A549 (cell line): ENCODE results near the gene SNAPIN. TPM values are rescaled to one million over a fixed set of nuclear protein-coding genes. Genes with fewer than 3 reads are reported as not detected.
A peak's percentile ranks its signal among the peaks of the same experiment; 100 is the strongest.

Experiments
- ATAC-seq, 2 experiments: fragments of 200-7000 bp in 1 of 2; fragments of >200 bp in 1 of 2; cut with Nextera tagmentation in 1 of 2; cut with Tn5 transposase in 1 of 2; 3 replicates each; pipeline versions ENCODE4 v1.8.0 to v1.9.1; 2018 to 2020; ENCODE audit warnings: mild to moderate bottlenecking in 1 of 2, moderate library complexity in 1 of 2
- CTCF ChIA-PET: fragments of 300-600 bp; sonication (Branson Sonifier 250); formaldehyde crosslinking; extraction: SDS; loops from one replicate; lab custom pipeline; 2021; ENCODE audit warnings: antibody characterized with exemption, inconsistent platforms; lab: Yijun Ruan, JAX
- POLR2A ChIA-PET: fragments of 350-600 bp; formaldehyde crosslinking; extraction: SDS; loops from one replicate; lab custom pipeline; 2021; ENCODE audit warnings: antibody characterized with exemption, inconsistent platforms; lab: Yijun Ruan, JAX
- DNase-seq, 2 experiments: peaks; one replicate each; pipeline versions ENCODE4 v3.0.0 to v3.0.0-alpha.2; 2011 to 2016; ENCODE audit warnings: low read depth in 1 of 2, low spot score in 1 of 2
- FAIRE-seq: peaks from 2 replicates; lab custom pipeline; 2011; peaks lifted over from hg19 to GRCh38; lab: Jason Lieb, UNC
- H3K27ac ChIP-seq, 2 experiments: fragments of >200 bp; sonication (Bioruptor Twin); formaldehyde crosslinking; 3 replicates each; pipeline ENCODE4 v1.5.1; 2016 to 2017
- H3K4me1 ChIP-seq: fragments of >200 bp; sonication (Bioruptor Twin); formaldehyde crosslinking; 3 replicates; pipeline ENCODE4 v1.6.1; 2016
- H3K4me2 ChIP-seq: fragments of >200 bp; sonication (Bioruptor Twin); formaldehyde crosslinking; 3 replicates; pipeline ENCODE4 v1.6.1; 2016
- H3K4me3 ChIP-seq: fragments of >200 bp; sonication (Bioruptor Twin); formaldehyde crosslinking; 3 replicates; pipeline ENCODE4 v1.5.1; 2016
- H3K9me3 ChIP-seq: fragments of >200 bp; sonication (Bioruptor Twin); formaldehyde crosslinking; 3 replicates; pipeline ENCODE4 v1.6.1; 2016
- ATOH8 ChIP-seq: fragments of 250-450 bp; sonication (Bioruptor Pico); IDR thresholded peaks from 2 replicates; pipeline ENCODE4 v1.5.0; 2020; ENCODE audit warnings: low read depth, mild to moderate bottlenecking, moderate library complexity
- CBX2 ChIP-seq: fragments of 200-600 bp; sonication (generic); IDR thresholded peaks from 2 replicates; pipeline ENCODE4 v1.6.1; 2016; ENCODE audit warnings: low read depth, mild to moderate bottlenecking, borderline replicate concordance
- CEBPB ChIP-seq, 2 experiments: fragments of >200 bp in 1 of 2; sonication (Bioruptor Twin) in 1 of 2; formaldehyde crosslinking in 1 of 2; IDR thresholded peaks; 2 replicates each; pipeline ENCODE4 v1.6.1; 2012 to 2016
- CHD2 ChIP-seq: fragments of 150-350 bp; IDR thresholded peaks from 2 replicates; pipeline ENCODE4 v1.6.1; 2014; ENCODE audit warnings: low read length; ENCODE audit not compliant: partially characterized antibody
- E2F6 ChIP-seq: IDR thresholded peaks from 2 replicates; pipeline ENCODE4 v1.6.1; 2012; ENCODE audit warnings: low read depth, borderline replicate concordance
- EP300 ChIP-seq, 2 experiments: fragments of >200 bp; sonication (Bioruptor Twin); formaldehyde crosslinking; IDR thresholded peaks; 2 replicates in 1 of 2; 3 replicates in 1 of 2; pipeline ENCODE4 v1.6.1; 2016 to 2017
- FOSB ChIP-seq: fragments of 250-450 bp; sonication (Bioruptor Pico); IDR thresholded peaks from 2 replicates; pipeline ENCODE4 v1.5.0; 2020; ENCODE audit warnings: mild to moderate bottlenecking, moderate library complexity
- HDAC2 ChIP-seq: fragments of 200-600 bp; sonication (generic); IDR thresholded peaks from 2 replicates; pipeline ENCODE4 v1.6.1; 2016
- HMGXB4 ChIP-seq: fragments of 250-450 bp; sonication (Bioruptor Pico); IDR thresholded peaks from 2 replicates; pipeline ENCODE4 v1.5.0; 2021; ENCODE audit warnings: mild to moderate bottlenecking, moderate library complexity, borderline replicate concordance
- HOXB13 ChIP-seq: fragments of 250-450 bp; sonication (Bioruptor Pico); IDR thresholded peaks from 2 replicates; pipeline ENCODE4 v1.5.0; 2020; ENCODE audit warnings: low read depth, mild to moderate bottlenecking, moderate library complexity
- HOXB5 ChIP-seq: fragments of 250-450 bp; sonication (Bioruptor Pico); IDR thresholded peaks from 2 replicates; pipeline ENCODE4 v1.5.0; 2020; ENCODE audit warnings: mild to moderate bottlenecking, moderate library complexity
- JUN ChIP-seq, 2 experiments: fragments of >200 bp; sonication (Bioruptor Twin); formaldehyde crosslinking; IDR thresholded peaks; 2 replicates in 1 of 2; 3 replicates in 1 of 2; pipeline ENCODE4 v1.6.1; 2016 to 2017
- KDM1A ChIP-seq: fragments of 200-600 bp; sonication (generic); IDR thresholded peaks from 2 replicates; pipeline ENCODE4 v1.6.1; 2016; ENCODE audit warnings: low read depth, mild to moderate bottlenecking
- NPAS2 ChIP-seq: fragments of 250-450 bp; sonication (Bioruptor Pico); IDR thresholded peaks from 2 replicates; pipeline ENCODE4 v1.8.0; 2022; ENCODE audit warnings: mild to moderate bottlenecking, moderate library complexity, borderline replicate concordance
- PBX3 ChIP-seq: IDR thresholded peaks from 2 replicates; pipeline ENCODE4 v1.6.1; 2012
- POLR2A ChIP-seq: IDR thresholded peaks from 2 replicates; pipeline ENCODE4 v1.6.1; 2012; ENCODE audit warnings: mild to moderate bottlenecking, low read length
- POLR2AphosphoS2 ChIP-seq: conservative IDR thresholded peaks from 2 replicates; pipeline ENCODE4 v1.6.1; 2012; ENCODE audit warnings: low read length, improper control_type of control experiment, inconsistent platforms
- RARB ChIP-seq: fragments of 250-450 bp; sonication (Bioruptor Pico); IDR thresholded peaks from 2 replicates; pipeline ENCODE4 v1.8.0; 2021; ENCODE audit warnings: mild to moderate bottlenecking, moderate library complexity
- SMC3 ChIP-seq: fragments of >200 bp; sonication (Bioruptor Twin); formaldehyde crosslinking; IDR thresholded peaks from 3 replicates; pipeline ENCODE4 v1.6.1; 2018; ENCODE audit warnings: inconsistent platforms
- SREBF2 ChIP-seq: fragments of 450-650 bp; IDR thresholded peaks from 2 replicates; pipeline ENCODE4 v1.6.1; 2014; ENCODE audit warnings: mild to moderate bottlenecking, moderate library complexity
- ZNF302 ChIP-seq: fragments of 250-450 bp; sonication (Bioruptor Pico); IDR thresholded peaks from 2 replicates; pipeline ENCODE4 v1.9.0; 2021; ENCODE audit warnings: inconsistent platforms, mild to moderate bottlenecking, moderate library complexity
- WGBS: methylation state at CpG from one replicate; pipeline ENCODE4 v1.1.6; 2017; ENCODE audit errors: missing lambda C conversion rate; 5-methylcytosine and 5-hydroxymethylcytosine counted together
- polyA plus RNA-seq, 4 experiments: library from polyadenylated mRNA; depleted of rRNA in 3 of 4; stranded (reverse); fragments of >200 nt; fragmentation: RNase III in 1 of 4; extraction: RNeasy Plus Mini Kit Qiagen cat#74134 plus additional on column Dnase treatment in 1 of 4; gene quantifications; 2 replicates in 3 of 4; 3 replicates in 1 of 4; pipeline ENCODE4 v1.2.3, GENCODE V29; 2011 to 2017

The SNAPIN gene
- polyA plus RNA-seq, 2 of the 4 experiments (the other 2 are of a cell fraction) = 52.6 to 71.4 TPM

GRCh38 chr1:153647346-153647714, 11.2 kb upstream of the SNAPIN start:
- FAIRE-seq = no peak
- WGBS = 72% methylated on average over 2 of the region's 2 CpGs

GRCh38 chr1:153648000-153648643, 10.4 kb upstream of the SNAPIN start:
- ATAC-seq (peak in 1 of 2 experiments; percentile 38; a peak in 3 of 6 replicates), DNase-seq (no peak)

More at GRCh38 chr1:153647346-153647714, 11.2 kb upstream of the SNAPIN start:
- H3K4me2 ChIP-seq = no peak overlapping the region
- no peaks in the 10 kb centered on the region for H3K9me3 ChIP-seq
- 0 out of 2 replicates have a peak, but pooled peaks have one; percentile 20 for TF ChIP-seq HOXB5 (CRISPR knock-in tag)
- TF ChIP-seq HMGXB4 = no peak
- no peak for TF ChIP-seq CBX2
- TF ChIP-seq JUN (IDR thresholded peaks at IDR 0.05) = 0 out of 5 replicates have a peak, but pooled peaks of 1 of the 2 experiments have one; percentile 27
- peak; percentile 9 for TF ChIP-seq CHD2
- no peak for TF ChIP-seq PBX3
- TF ChIP-seq HOXB13 = no peak
- TF ChIP-seq POLR2AphosphoS2 = peak; percentile 31; the same call in 1 of the 2 replicates
- TF ChIP-seq ZNF302 = no peak
- TF ChIP-seq FOSB (CRISPR knock-in tag) = no peak
- no peak for TF ChIP-seq SREBF2
- ATAC-seq (peak; percentile 19; a peak in 4 of 6 replicates), DNase-seq (peak in 1 of 2 experiments; percentile 17)
- CTCF ChIA-PET = interaction anchor here (1.0 to 6.3 kb wide), 8 partner anchors 9 to 138 kb away, joined by 3 to 35 read pairs (median 5); partner anchors contain the start of genes CHTOP, S100A1 and S100A13
- H3K27ac ChIP-seq = no peak overlapping the region
- peaks cover 5% of the 10 kb centered on the region; the same call in 1 of the 3 replicates for H3K4me1 ChIP-seq
- POLR2A ChIA-PET = interaction anchor here (0.8 to 5.1 kb wide), 7 partner anchors 9 to 75 kb away, joined by 3 to 48 read pairs (median 4); partner anchors contain the start of genes CHTOP, ILF2 and S100A13
- H3K4me3 ChIP-seq = no peak overlapping the region

GRCh38 chr1:153649137-153649862, 9.2 kb upstream of the SNAPIN start:
- 59% methylated on average over 3 of the region's 3 CpGs for WGBS
- no peak for TF ChIP-seq SMC3
- TF ChIP-seq CEBPB (IDR thresholded peaks at IDR 0.05) = no peak
- TF ChIP-seq RARB (CRISPR knock-in tag) = no peak
- no peak for TF ChIP-seq E2F6
- no peak for TF ChIP-seq HDAC2
- no peak for TF ChIP-seq POLR2A
- no peak for TF ChIP-seq NPAS2 (CRISPR knock-in tag)
- TF ChIP-seq EP300 (IDR thresholded peaks at IDR 0.05) = no peak
- TF ChIP-seq HOXB13 = no peak
- no peak for TF ChIP-seq PBX3
- TF ChIP-seq ATOH8 (CRISPR knock-in tag) = no peak
- no peak for DNase-seq
- H3K4me3 ChIP-seq = no peak overlapping the region
- ATAC-seq = peak; percentile 51 to 55
- H3K4me2 ChIP-seq = no peak overlapping the region
- no peak for FAIRE-seq
- ChIA-PET CTCF (interaction anchor here (0.6 to 6.3 kb wide), 11 partner anchors 10 to 298 kb away, joined by 3 to 35 read pairs (median 4); partner anchors contain the start of genes NPR1 and SNAPIN), POLR2A (interaction anchor here (0.6 to 1.6 kb wide), 4 partner anchors 15 to 81 kb away, joined by 3 to 11 read pairs (median 3); partner anchors contain the start of gene CHTOP)
- no peaks in the 10 kb centered on the region for H3K9me3 ChIP-seq
- no peak overlapping the region for H3K27ac ChIP-seq
- peaks cover 6% of the 10 kb centered on the region; the same call in 1 of the 3 replicates for H3K4me1 ChIP-seq

More at GRCh38 chr1:153648000-153648643, 10.4 kb upstream of the SNAPIN start:
- 84% methylated on average over 10 of the region's 10 CpGs for WGBS
- CTCF ChIA-PET = interaction anchor here (0.6 to 6.3 kb wide), 11 partner anchors 8 to 480 kb away, joined by 3 to 35 read pairs (median 4); partner anchors contain the start of genes CHTOP, S100A1 and S100A13
- H3K4me3 ChIP-seq = no peak overlapping the region
- POLR2A ChIA-PET = interaction anchor here (0.8 to 1.6 kb wide), 7 partner anchors 8 to 76 kb away, joined by 3 to 11 read pairs (median 4); partner anchors contain the start of genes CHTOP, ILF2 and S100A13
- FAIRE-seq = no peak
- H3K4me1 ChIP-seq = peaks cover 11% of the 10 kb centered on the region; the same call in 2 of the 3 replicates
- TF ChIP-seq FOSB (CRISPR knock-in tag) (0 out of 2 replicates have a peak, but pooled peaks have one; percentile 38), KDM1A (no peak)
- TF ChIP-seq, all 56 proteins: peak for 1
- H3K9me3 ChIP-seq = no peaks in the 10 kb centered on the region
- H3K27ac ChIP-seq = no peak overlapping the region
- H3K4me2 ChIP-seq = no peak overlapping the region
